HEK293 (cell line): Measurements from ENCODE around the gene ZBED5.

Experiments used
- HIC1 ChIP-seq: fragments of 450-650 bp; formaldehyde crosslinking; IDR thresholded peaks from 2 replicates; pipeline ENCODE4 v1.5.1; 2016; ENCODE audit warnings: missing biosample characterization, missing genetic modification characterization
- MZF1 ChIP-seq: fragments of 450-650 bp; formaldehyde crosslinking; IDR thresholded peaks from 2 replicates; pipeline ENCODE4 v1.5.1; 2017; ENCODE audit warnings: missing biosample characterization, missing genetic modification characterization, borderline replicate concordance
- PRDM1 ChIP-seq: fragments of 450-650 bp; formaldehyde crosslinking; IDR thresholded peaks from 2 replicates; pipeline ENCODE4; 2016; ENCODE audit warnings: missing biosample characterization, missing genetic modification characterization
- PRDM4 ChIP-seq: fragments of 450-650 bp; formaldehyde crosslinking; IDR thresholded peaks from 2 replicates; pipeline ENCODE4 v1.5.1; 2017; ENCODE audit warnings: missing biosample characterization, missing genetic modification characterization
- SCRT1 ChIP-seq: fragments of 450-650 bp; formaldehyde crosslinking; IDR thresholded peaks from 2 replicates; pipeline ENCODE4 v1.5.1; 2016; ENCODE audit warnings: missing biosample characterization, missing genetic modification characterization, borderline replicate concordance
- SETDB1 ChIP-seq: IDR thresholded peaks from one replicate; pipeline ENCODE4 v1.6.1; 2017; ENCODE audit warnings: mild to moderate bottlenecking, low read length, moderate library complexity, mixed read lengths; ENCODE audit not compliant: insufficient read length
- TCF7L2 ChIP-seq: IDR thresholded peaks from 2 replicates; pipeline ENCODE4 v1.6.1; 2011; ENCODE audit warnings: low read depth, mild to moderate bottlenecking, inconsistent platforms, low read length, moderate library complexity, borderline replicate concordance
- ZBTB11 ChIP-seq: fragments of 450-650 bp; formaldehyde crosslinking; conservative IDR thresholded peaks from 2 replicates; pipeline ENCODE4 v1.5.1; 2016; ENCODE audit warnings: low read depth, missing biosample characterization, missing genetic modification characterization
- ZBTB21 ChIP-seq: fragments of 450-650 bp; formaldehyde crosslinking; IDR thresholded peaks from 2 replicates; pipeline ENCODE4 v1.5.1; 2017; ENCODE audit warnings: missing biosample characterization, missing genetic modification characterization
- ZFP69B ChIP-seq: fragments of 450-650 bp; formaldehyde crosslinking; IDR thresholded peaks from 2 replicates; pipeline ENCODE4 v1.5.1; 2016; ENCODE audit warnings: missing biosample characterization, missing genetic modification characterization
- ZNF112 ChIP-seq: fragments of 450-650 bp; formaldehyde crosslinking; IDR thresholded peaks from 2 replicates; pipeline ENCODE4 v1.5.0; 2017; ENCODE audit warnings: missing biosample characterization, missing genetic modification characterization
- ZNF132 ChIP-seq: fragments of 450-650 bp; formaldehyde crosslinking; IDR thresholded peaks from 2 replicates; pipeline ENCODE4 v1.5.1; 2017; ENCODE audit warnings: missing biosample characterization, missing genetic modification characterization, borderline replicate concordance
- ZNF169 ChIP-seq: fragments of 450-650 bp; formaldehyde crosslinking; IDR thresholded peaks from 2 replicates; pipeline ENCODE4 v1.5.1; 2016; ENCODE audit warnings: missing biosample characterization, missing genetic modification characterization
- ZNF24 ChIP-seq: fragments of 450-650 bp; formaldehyde crosslinking; IDR thresholded peaks from 2 replicates; pipeline ENCODE4 v1.5.1; 2016; ENCODE audit warnings: missing biosample characterization, missing genetic modification characterization
- ZNF518A ChIP-seq: fragments of 450-650 bp; formaldehyde crosslinking; conservative IDR thresholded peaks from 2 replicates; pipeline ENCODE4 v1.5.1; 2016; ENCODE audit warnings: low read depth, missing biosample characterization, missing genetic modification characterization
- ZNF529 ChIP-seq: fragments of 450-650 bp; formaldehyde crosslinking; IDR thresholded peaks from 2 replicates; pipeline ENCODE4 v1.5.1; 2017; ENCODE audit warnings: missing genetic modification characterization, missing biosample characterization; ENCODE audit not compliant: insufficient replicate concordance
- ZNF623 ChIP-seq: fragments of 450-650 bp; formaldehyde crosslinking; IDR thresholded peaks from 2 replicates; pipeline ENCODE4 v1.5.1; 2016; ENCODE audit warnings: missing biosample characterization, missing genetic modification characterization
- ZNF692 ChIP-seq: fragments of 450-650 bp; formaldehyde crosslinking; IDR thresholded peaks from 2 replicates; pipeline ENCODE4 v1.5.1; 2016; ENCODE audit warnings: missing biosample characterization, missing genetic modification characterization
- ZNF704 ChIP-seq: fragments of 450-650 bp; formaldehyde crosslinking; IDR thresholded peaks from 2 replicates; pipeline ENCODE4 v1.5.1; 2016; ENCODE audit warnings: missing biosample characterization, missing genetic modification characterization

Gene ZBED5

GRCh38 chr11:10808553-10809372 lies 49.1 kb downstream of the ZBED5 start, which contains the start of gene EIF4G2 (continued):
- TF ChIP-seq ZNF518A (tag by site-specific recombination) = 0 out of 2 replicates have a peak, but pooled peaks have one; percentile 19
- peak; percentile 34 for TF ChIP-seq ZNF692 (tag by site-specific recombination)
- peak; percentile 63; the same call in 1 of the 2 replicates for TF ChIP-seq ZBTB21 (tag by site-specific recombination)
- no peak for TF ChIP-seq TCF7L2
- TF ChIP-seq SETDB1 = no peak
- TF ChIP-seq ZNF132 (tag by site-specific recombination) = no peak
- TF ChIP-seq ZNF169 = no peak
- peak; percentile 81 for TF ChIP-seq HIC1 (tag by site-specific recombination)
- TF ChIP-seq PRDM1 (tag by site-specific recombination) = no peak
- TF ChIP-seq MZF1 (tag by site-specific recombination) = peak; percentile 65; the same call in 1 of the 2 replicates
- 0 out of 2 replicates have a peak, but pooled peaks have one; percentile 14 for TF ChIP-seq ZFP69B (tag by site-specific recombination)
- TF ChIP-seq ZBTB11 = peak; percentile 85
- no peak; the same call in 1 of the 2 replicates for TF ChIP-seq PRDM4 (tag by site-specific recombination)
- no peak for TF ChIP-seq ZNF529 (tag by site-specific recombination)
- no peak for TF ChIP-seq SCRT1 (tag by site-specific recombination)
- no peak for TF ChIP-seq ZNF704 (tag by site-specific recombination)
- no peak for TF ChIP-seq ZNF112 (tag by site-specific recombination)
- TF ChIP-seq ZNF24 (tag by site-specific recombination) = peak; percentile 26; the same call in 1 of the 2 replicates
- peak; percentile 37; the same call in 1 of the 2 replicates for TF ChIP-seq ZNF623 (tag by site-specific recombination)
